Measurements from ENCODE around the gene CALML5.

CALML5 gene

GRCh38 chr10:5499493-5500140, at the start of gene CALML5:
CALML5 (minus strand) TSS chr10:5499570; CDS start chr10:5499438, 132 bp downstream.
- DNase-seq (ENCODE audit: low read depth in 2 of 2) = no peak

GRCh38 chr10:5547931-5548660, 48.7 kb upstream of the CALML5 start:
- no peak for DNase-seq (ENCODE audit: low read depth in 2 of 2)

- DNase-seq (ENCODE audit: low read depth in 2 of 2) = no peak
Observed at GRCh38 chr10:5547681-5547930, 48.2 kb upstream of the CALML5 start.

DNA sequence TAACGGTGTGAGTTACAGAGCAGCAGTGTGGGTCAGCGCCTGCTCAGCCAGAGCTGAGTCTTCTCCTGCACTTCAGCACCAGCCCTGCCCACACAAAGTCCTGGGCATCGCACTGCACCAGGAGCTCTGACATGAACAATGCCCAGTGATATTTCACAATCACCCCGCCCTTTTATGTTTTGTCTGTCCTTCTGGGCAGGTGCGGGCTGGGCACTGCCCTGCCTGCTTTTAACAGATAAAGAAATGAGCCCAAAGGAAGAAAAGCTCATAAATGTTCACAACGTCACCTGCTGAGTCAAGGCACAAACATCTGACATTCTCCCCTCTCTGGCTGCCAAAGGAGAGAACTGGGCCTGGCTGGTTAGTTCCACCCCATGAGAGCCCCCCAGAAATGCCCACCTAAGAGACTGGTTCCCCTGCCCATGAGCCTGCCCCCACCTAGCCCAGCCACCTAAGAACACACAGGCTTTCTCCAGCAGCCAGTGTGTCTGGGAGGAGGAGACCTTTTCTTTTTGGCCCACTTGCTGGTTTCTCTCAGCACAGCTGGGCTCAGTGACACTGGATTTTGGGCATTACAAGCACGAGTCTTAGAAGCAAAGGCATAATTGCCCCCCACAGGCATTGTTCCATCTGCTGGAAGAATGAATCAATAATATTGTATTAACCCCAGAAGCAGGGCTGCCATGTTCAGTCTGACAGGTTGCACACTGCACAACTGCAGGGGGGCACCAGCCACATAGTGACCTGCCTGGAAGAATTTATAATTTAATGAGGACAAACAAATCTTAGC, 47.7 kb upstream of the CALML5 start:
- DNase-seq (ENCODE audit: low read depth in 2 of 2) = no peak

- no peak for DNase-seq (ENCODE audit: low read depth in 2 of 2)
Observed at GRCh38 chr10:5545778-5546710, 46.7 kb upstream of the CALML5 start.

DNA sequence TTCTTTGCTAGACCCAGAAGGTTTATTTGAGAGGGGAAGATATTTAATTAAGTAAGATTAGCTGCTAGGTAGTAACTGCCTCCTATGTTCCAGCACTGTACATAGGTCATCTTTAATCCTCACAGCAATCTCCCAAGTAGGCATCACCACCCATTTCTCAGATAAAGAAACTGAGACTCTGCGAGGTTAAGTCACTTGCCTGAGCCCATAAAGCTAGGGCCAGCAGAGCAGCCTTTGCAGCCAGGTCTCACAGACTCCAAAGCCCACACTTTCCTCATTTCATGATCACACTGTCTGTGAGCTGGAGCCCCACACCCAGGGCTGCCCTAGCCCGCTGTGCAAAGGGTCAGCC, 46.0 kb upstream of the CALML5 start:
- DNase-seq (ENCODE audit: low read depth in 2 of 2) = no peak

DNA sequence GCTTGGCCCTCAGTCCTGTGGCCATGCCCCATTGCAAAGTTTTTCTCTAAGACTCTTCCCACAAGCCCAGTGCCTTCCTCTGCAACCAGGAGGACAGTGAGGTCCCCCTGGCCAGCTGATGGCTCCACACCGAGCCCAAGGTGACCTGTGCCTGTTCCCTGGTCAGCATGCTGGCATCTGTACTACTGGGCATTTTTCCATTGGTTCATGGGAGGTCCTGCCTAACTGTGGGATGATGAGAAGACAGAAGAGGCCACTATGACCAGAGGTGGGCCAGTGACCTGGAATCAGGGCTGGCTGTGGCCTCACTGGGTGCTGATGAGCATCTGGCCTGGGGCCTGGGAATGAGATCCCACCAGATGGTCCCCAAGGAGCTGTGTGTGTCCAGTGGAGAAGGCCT, 45.6 kb upstream of the CALML5 start:
- no peak for DNase-seq (ENCODE audit: low read depth in 2 of 2)

DNA sequence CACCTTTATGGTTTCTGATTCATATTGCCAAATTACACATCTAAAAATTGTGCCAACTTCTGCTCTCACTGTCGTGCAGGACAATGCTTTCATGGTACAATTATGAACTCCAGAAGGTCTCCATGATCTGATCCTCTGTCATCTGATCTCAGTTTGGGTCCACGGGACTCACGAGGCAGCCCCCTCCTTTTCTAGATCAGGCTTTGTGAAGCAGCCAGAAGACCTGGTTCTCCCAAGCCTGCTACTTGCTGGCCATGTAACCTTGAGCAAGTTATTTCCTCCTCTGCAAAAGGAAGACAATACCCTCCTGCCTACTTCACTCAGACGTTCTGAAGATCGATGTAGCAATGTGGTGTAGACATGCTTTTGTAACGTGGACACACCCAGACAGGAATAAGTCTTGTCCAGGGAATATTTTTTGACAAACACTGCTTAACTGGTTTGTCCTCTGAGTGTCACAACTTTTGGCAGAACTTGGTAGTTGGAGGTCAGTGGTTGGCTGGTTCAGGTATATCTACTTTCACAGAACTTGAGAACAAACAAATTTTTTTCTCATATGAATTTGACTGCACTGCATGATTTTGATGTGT, 44.9 kb upstream of the CALML5 start:
- no peak for DNase-seq (ENCODE audit: low read depth in 2 of 2)

DNA sequence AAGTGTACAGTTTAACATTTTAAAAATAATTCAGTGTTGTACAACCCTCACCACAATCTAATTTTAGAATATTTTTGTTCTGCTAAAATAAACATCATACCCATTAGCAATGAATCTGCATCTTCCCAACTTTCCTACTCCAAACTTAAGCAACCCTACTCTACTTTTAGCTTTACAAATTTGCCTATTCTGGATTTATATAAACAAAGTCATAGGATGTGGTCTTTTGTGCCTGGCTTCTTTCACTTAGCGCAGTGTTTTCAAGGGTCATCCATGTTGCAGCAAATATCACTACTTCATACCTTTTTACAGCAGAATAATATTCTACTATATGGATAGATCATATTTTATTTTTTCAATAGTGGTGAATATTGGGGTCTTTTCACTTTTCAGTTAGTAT, 44.3 kb upstream of the CALML5 start:
- no peak for DNase-seq (ENCODE audit: low read depth in 2 of 2)

- no peak for DNase-seq (ENCODE audit: low read depth in 2 of 2)
Observed at GRCh38 chr10:5542100-5542499, 42.7 kb upstream of the CALML5 start.

GRCh38 chr10:5540891-5541290, 41.5 kb upstream of the CALML5 start:
- DNase-seq (ENCODE audit: low read depth in 2 of 2) = no peak

DNA sequence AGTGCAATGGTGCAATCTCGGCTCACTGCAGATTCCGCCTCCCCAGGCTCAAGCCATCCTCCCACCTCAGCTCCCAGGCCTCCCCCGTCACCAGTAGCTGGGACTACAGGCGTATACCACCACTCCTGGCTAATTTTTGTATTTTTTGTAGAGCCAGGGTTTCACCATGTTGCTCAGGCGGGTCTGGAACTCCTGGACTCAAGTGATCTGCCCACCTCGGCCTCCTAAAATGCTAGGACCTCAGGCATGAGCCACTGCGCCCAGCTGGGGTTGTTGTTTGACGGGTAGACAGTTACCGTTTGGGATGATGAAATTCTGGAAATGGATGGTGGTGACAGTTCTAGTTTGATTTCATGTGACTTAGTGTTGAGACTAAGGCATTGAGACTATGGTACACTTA, 40.7 kb upstream of the CALML5 start:
- no peak for DNase-seq (ENCODE audit: low read depth in 2 of 2)

DNA sequence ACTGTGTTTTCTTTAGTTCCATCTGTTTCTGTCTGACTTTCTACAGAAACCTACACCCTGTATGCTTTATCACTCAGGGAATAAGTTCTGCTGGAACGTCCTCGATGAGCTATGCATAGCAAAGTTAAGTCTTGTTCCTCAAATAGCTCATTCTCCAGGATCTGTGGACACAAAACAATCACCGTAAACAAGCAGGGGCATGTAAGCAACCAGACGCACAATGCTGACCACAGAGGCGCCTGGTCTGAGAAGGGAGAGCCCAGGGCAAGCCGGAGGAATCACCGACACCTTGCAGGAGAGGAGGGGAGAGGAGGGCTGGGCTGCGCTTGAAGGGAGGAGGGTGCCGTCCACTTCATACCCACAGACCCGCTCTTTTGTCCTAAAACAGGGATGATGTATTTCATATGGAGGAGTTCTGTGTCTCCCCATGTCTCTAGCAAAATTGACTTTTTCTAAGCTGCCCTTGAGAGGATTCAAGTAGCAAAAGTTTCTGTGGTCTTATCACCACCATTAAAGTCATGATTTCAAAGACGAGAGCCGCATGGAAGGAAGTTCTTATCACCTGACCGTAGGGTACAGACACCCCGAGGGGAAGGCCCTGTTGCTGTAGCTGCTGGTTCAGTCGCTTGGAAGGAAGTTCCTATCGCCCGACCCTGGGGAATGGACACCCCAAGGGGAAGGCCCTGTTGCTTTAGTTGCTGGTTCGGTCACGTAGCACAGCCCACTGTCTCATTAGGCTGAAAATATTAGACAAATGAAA, 39.7 kb upstream of the CALML5 start:
- DNase-seq (ENCODE audit: low read depth in 2 of 2) = no peak

- DNase-seq (ENCODE audit: low read depth in 2 of 2) = no peak
Observed at GRCh38 chr10:5538446-5538845, 39.1 kb upstream of the CALML5 start.

DNA sequence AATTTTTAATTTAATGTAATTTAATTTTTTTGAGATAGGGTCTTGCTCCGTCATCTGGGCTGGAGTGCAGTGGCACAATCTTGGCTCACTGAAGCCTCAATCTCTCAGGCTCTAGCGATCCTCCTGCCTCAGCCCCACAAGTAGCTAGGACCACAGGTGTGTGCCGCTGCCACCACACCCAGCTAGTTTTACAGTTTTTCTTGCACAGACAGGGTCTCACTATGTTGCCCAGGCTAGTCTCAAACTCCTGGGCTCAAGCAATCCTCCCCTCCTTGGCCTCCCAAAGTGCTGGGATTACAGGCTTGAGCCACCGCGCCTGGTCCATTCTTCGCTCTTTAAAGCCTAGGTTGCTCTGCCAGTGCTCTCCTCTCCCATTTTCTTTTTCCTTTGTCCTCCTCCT, 38.3 kb upstream of the CALML5 start:
- DNase-seq (ENCODE audit: low read depth in 2 of 2) = no peak

DNA sequence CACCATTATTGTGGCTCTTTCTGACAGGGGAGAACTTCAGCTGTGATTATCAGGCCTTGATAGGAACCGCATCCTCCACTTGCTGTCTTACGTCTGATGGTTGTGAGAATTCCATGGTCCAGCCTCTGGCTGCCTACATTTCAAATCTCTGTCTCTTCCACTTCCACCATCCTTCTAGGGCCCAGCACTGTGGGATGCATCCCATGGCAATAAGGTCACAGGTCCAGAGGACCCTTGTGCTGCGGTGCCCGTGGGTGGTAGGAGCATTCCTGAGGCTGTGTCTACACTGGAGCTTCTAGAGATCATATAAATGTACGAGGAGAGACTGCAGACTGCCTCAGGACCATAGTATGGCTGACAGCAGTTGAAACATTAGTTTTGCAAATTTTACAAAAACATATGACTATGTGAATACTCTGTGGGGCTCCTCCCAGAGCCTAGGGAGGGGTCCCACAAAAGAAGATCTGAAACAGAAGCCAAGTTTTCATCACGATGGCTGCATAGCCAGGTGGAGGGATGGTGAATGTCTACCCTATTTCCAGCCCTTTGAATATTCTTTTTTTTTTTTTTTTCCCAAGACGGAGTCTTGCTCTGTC, 37.2 kb upstream of the CALML5 start:
- no peak for DNase-seq (ENCODE audit: low read depth in 2 of 2)

- no peak for DNase-seq (ENCODE audit: low read depth in 2 of 2)
Observed at GRCh38 chr10:5534880-5535856, 35.8 kb upstream of the CALML5 start.

DNA sequence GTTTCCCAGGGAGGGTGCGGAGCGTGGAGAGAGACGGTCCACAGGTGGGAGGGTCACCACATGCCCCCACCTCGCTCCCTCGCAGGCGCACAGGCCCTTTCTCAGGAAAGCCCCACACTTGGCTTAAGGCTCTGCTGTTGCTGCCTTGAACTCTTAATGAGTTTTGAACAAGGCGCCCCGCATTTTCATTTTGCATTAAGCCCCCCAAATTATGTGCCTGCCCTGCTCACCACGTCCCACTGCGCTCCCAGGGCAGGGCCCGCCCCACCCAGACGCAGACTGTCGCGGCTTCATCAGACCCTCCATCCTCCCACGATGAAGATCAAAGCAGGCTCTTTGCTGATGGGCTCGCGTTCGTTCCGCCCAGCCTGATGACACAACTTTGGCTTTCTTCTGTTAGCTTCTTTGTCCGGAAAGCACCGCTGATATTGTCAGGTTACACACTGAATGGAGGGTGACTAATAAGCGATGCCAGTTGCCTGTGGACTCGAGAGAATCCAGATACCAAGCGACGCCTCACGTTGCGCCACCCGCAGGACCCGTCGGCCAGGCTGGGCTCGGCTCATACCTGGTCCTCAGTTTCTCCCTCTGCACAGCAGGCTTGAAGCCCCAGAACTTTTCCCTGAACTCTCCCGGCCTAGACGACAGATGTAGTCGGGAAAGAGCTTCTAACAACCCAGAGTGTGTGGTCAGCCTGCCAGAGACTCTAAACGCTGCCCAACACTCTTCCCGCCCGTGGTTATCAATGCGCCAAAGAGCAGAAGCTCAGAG, 34.9 kb upstream of the CALML5 start:
- DNase-seq (ENCODE audit: low read depth in 2 of 2) = no peak
